Inflammatory macrophage treated with lipopolysaccharide for 4 hours (primary cell): ENCODE data around the gene HELZ.
"Not testable (repeated sequence)": the region's sequence is repeated elsewhere in the genome, so short reads cannot be mapped to it uniquely, and the experiment has no call there.

ENCODE experiments used
- DNase-seq: peaks from one replicate; pipeline ENCODE4 v3.0.0-alpha.2; 2020

Gene HELZ

GRCh38 chr17:67107811-67108775 lies 136.9 kb downstream of the HELZ start:
- peak; percentile 10 for DNase-seq

GRCh38 chr17:67107171-67107570 lies 137.8 kb downstream of the HELZ start:
- DNase-seq, result no peak

- DNase-seq, result peak; percentile 95
Measured at GRCh38 chr17:67105213-67105612, 139.8 kb downstream of the HELZ start.

- DNase-seq, result peak; percentile 86
Measured at GRCh38 chr17:67104641-67105040, 140.4 kb downstream of the HELZ start.

- DNase-seq, result peak; percentile 38
Measured at GRCh38 chr17:67098006-67098405, 147.0 kb downstream of the HELZ start.

GRCh38 chr17:67096609-67097008 lies 148.4 kb downstream of the HELZ start:
- no peak for DNase-seq

- DNase-seq, result peak; percentile 5
Measured at GRCh38 chr17:67095803-67096202, 149.2 kb downstream of the HELZ start.

- peak; percentile 45 for DNase-seq
Measured at GRCh38 chr17:67095291-67095690, 149.7 kb downstream of the HELZ start.

GRCh38 chr17:67093348-67093747 lies 151.6 kb downstream of the HELZ start:
- no peak for DNase-seq

GRCh38 chr17:67092710-67093109 lies 152.3 kb downstream of the HELZ start:
- not testable (repeated sequence) for DNase-seq

- DNase-seq, result no peak
Measured at GRCh38 chr17:67092291-67092690, 152.7 kb downstream of the HELZ start.

- DNase-seq, result no peak
Measured at GRCh38 chr17:67090341-67090740, 154.7 kb downstream of the HELZ start.

GRCh38 chr17:67088639-67089038 lies 156.4 kb downstream of the HELZ start:
- DNase-seq, result no peak

GRCh38 chr17:67085406-67085805 lies 159.6 kb downstream of the HELZ start:
- DNase-seq, result no peak

- DNase-seq, result no peak
Measured at GRCh38 chr17:67082107-67082506, 162.9 kb downstream of the HELZ start.

- DNase-seq, result no peak
Measured at GRCh38 chr17:67080804-67081203, 164.2 kb downstream of the HELZ start.

- DNase-seq, result no peak
Measured at GRCh38 chr17:67079491-67079890, 165.5 kb downstream of the HELZ start.

- DNase-seq, result no peak
Measured at GRCh38 chr17:67078292-67078691, 166.7 kb downstream of the HELZ start.

GRCh38 chr17:67076290-67076689 lies 168.7 kb downstream of the HELZ start:
- DNase-seq, result no peak

- DNase-seq, result no peak
Measured at GRCh38 chr17:67074781-67075180, 170.2 kb downstream of the HELZ start.

GRCh38 chr17:67072885-67073284 lies 172.1 kb downstream of the HELZ start:
- DNase-seq, result no peak

GRCh38 chr17:67071595-67071994 lies 173.4 kb downstream of the HELZ start:
- no peak for DNase-seq

- no peak for DNase-seq
Measured at GRCh38 chr17:67069603-67070136, 175.3 kb downstream of the HELZ start.

- no peak for DNase-seq
Measured at GRCh38 chr17:67068999-67069398, 176.0 kb downstream of the HELZ start.
